Osteocyte (in vitro differentiated cells): ENCODE results near the gene INTU. TPM values are rescaled to one million over a fixed set of nuclear protein-coding genes. Genes with fewer than 3 reads are reported as not detected.

ENCODE experiments used
- DNase-seq: peaks from one replicate; pipeline ENCODE4 v3.0.0; 2021; ENCODE audit warnings: mixed read lengths; ENCODE audit not compliant: unreplicated experiment; ENCODE audit errors: extremely low spot score
- H3K27ac Mint-ChIP-seq: one replicate; pipeline ENCODE4 v1.8.0; 2021; ENCODE audit warnings: mild to moderate bottlenecking, mixed read lengths; ENCODE audit not compliant: unreplicated experiment
- H3K27me3 Mint-ChIP-seq: one replicate; pipeline ENCODE4 v1.8.0; 2021; ENCODE audit warnings: mixed read lengths; ENCODE audit not compliant: unreplicated experiment
- H3K36me3 Mint-ChIP-seq: one replicate; pipeline ENCODE4 v1.8.0; 2021; ENCODE audit warnings: mixed read lengths; ENCODE audit not compliant: unreplicated experiment
- H3K4me1 Mint-ChIP-seq: one replicate; pipeline ENCODE4 v1.8.0; 2021; ENCODE audit warnings: mixed read lengths; ENCODE audit not compliant: unreplicated experiment
- H3K4me3 Mint-ChIP-seq: one replicate; pipeline ENCODE4 v1.8.0; 2021; ENCODE audit warnings: mild to moderate bottlenecking, moderate library complexity, mixed read lengths; ENCODE audit not compliant: unreplicated experiment
- H3K9me3 Mint-ChIP-seq: one replicate; pipeline ENCODE4 v1.8.0; 2021; ENCODE audit warnings: mixed read lengths; ENCODE audit not compliant: unreplicated experiment
- total RNA-seq: library from RNA; stranded (reverse); gene quantifications from 2 replicates; pipeline ENCODE4 v1.2.1, GENCODE V29; 2021
- TF ChIP-seq, protein P1 (sequence below): fragments of 200-600 bp; sonication (generic); IDR thresholded peaks from 2 replicates; pipeline ENCODE4 v1.5.0; 2021; ENCODE audit warnings: antibody characterized with exemption, mild to moderate bottlenecking, moderate library complexity

The INTU gene
- total RNA-seq, 1 donor from 2014 or later, result 6.0 TPM

DNA sequence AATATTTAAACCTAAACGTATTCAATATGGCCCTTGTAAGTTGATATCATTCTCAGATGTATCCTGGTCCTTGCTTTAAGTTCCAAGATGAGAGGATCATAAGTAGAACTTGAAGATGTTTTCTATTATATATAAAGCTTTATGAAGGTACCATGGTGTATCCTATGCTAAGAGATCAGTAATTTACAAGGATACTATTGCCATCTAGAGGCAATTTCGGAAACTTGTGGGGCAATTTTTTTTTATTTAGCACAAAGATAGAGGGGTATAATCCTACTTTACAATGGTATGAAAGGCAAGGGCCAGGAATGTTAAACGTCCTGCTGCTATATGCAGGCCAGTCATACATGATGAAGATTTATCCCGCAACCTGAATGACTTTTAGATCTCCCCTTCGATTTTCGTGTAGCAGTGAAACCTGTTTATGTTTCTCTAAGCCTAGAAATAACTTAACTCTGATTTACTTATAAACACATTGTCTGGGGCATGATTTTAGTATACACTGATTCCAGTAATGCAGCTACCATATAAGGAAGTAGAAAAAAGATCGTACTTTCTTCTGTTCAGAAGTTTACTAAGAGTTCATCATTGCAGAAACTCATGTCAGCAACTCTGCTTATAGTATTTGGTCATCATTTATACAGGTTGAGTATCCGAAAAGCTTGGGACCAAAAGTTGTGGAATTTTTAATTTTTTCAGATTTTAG is 100.0 kb downstream of the INTU start:
- no peaks in the 10 kb centered on the region for H3K9me3 Mint-ChIP-seq
- no peaks in the 10 kb centered on the region for H3K36me3 Mint-ChIP-seq
- H3K4me1 Mint-ChIP-seq, result no peaks in the 10 kb centered on the region
- H3K27me3 Mint-ChIP-seq, result peaks cover 9% of the 10 kb centered on the region
- H3K4me3 Mint-ChIP-seq, result no peak overlapping the region
- TF ChIP-seq, protein P1, sequence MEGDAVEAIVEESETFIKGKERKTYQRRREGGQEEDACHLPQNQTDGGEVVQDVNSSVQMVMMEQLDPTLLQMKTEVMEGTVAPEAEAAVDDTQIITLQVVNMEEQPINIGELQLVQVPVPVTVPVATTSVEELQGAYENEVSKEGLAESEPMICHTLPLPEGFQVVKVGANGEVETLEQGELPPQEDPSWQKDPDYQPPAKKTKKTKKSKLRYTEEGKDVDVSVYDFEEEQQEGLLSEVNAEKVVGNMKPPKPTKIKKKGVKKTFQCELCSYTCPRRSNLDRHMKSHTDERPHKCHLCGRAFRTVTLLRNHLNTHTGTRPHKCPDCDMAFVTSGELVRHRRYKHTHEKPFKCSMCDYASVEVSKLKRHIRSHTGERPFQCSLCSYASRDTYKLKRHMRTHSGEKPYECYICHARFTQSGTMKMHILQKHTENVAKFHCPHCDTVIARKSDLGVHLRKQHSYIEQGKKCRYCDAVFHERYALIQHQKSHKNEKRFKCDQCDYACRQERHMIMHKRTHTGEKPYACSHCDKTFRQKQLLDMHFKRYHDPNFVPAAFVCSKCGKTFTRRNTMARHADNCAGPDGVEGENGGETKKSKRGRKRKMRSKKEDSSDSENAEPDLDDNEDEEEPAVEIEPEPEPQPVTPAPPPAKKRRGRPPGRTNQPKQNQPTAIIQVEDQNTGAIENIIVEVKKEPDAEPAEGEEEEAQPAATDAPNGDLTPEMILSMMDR, result peak; percentile 68
- H3K27ac Mint-ChIP-seq, result no peak overlapping the region
- no peak for DNase-seq

DNA sequence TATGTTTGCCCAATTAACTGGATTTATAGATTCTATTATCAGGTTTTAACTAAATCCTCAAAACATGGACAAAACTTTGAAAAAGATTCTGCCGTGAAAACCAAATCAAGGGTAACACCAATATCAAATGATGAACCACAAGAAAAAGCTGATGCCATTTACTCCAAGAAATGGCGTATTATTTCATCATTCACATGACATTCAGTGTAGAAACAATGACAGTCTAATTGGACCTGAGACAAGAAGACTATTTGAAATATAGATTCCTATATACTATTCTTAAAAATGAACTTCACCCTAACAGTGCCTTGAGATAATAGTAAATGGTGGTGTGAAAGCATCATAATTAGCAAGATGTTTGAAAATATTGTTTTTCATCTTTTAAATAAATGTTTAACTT is 102.2 kb downstream of the INTU start:
- no peaks in the 10 kb centered on the region for H3K36me3 Mint-ChIP-seq
- TF ChIP-seq, protein P1, result no peak
- no peaks in the 10 kb centered on the region for H3K4me1 Mint-ChIP-seq
- H3K27me3 Mint-ChIP-seq, result peaks cover 21% of the 10 kb centered on the region
- H3K9me3 Mint-ChIP-seq, result no peaks in the 10 kb centered on the region
- H3K27ac Mint-ChIP-seq, result no peak overlapping the region
- no peak overlapping the region for H3K4me3 Mint-ChIP-seq
- no peak for DNase-seq

DNA sequence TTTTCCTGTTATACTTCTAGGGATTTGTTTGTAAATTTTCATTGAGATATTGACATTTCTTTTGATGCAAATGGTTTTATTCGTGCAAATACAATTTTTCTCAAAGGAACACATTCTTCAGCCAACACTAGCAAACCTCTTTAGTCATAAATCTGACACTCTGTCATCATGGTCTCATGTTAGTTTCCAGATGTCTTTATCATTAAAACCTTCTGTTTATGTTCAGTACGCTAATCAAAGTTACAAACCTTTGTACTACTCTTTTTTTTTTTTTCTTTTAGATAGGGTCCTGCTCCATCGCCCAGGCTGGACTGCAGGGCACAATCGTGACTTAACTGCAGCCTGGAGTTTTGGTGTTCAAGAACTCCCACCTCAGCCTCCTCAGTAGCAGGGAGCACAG is 104.5 kb downstream of the INTU start:
- no peaks in the 10 kb centered on the region for H3K4me1 Mint-ChIP-seq
- peaks cover 14% of the 10 kb centered on the region for H3K9me3 Mint-ChIP-seq
- TF ChIP-seq, protein P1, result no peak
- no peak overlapping the region for H3K4me3 Mint-ChIP-seq
- H3K36me3 Mint-ChIP-seq, result no peaks in the 10 kb centered on the region
- H3K27ac Mint-ChIP-seq, result no peak overlapping the region
- DNase-seq, result no peak
- H3K27me3 Mint-ChIP-seq, result peaks cover 20% of the 10 kb centered on the region

DNA sequence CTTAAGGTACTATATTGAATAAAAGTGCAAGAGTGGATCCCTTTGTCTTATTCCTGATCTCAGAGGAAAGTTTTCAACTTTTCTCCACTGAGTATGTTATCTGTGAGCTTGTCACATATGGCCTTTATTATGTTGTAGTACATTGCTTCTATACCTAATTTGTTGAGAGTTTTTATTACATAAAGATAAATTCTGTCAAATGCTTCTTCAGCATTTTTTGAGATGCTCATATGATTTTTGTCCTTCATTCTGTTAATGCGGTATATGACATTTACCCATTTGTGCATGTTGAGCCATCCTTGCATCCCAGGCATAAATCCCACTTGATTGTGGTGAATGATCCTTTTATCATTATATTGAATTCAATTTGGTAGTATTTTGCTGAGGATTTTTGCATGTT is 108.5 kb downstream of the INTU start:
- no peaks in the 10 kb centered on the region for H3K4me1 Mint-ChIP-seq
- no peak overlapping the region for H3K27ac Mint-ChIP-seq
- H3K36me3 Mint-ChIP-seq, result no peaks in the 10 kb centered on the region
- TF ChIP-seq, protein P1, result no peak
- peaks cover 18% of the 10 kb centered on the region for H3K9me3 Mint-ChIP-seq
- H3K27me3 Mint-ChIP-seq, result peaks cover 31% of the 10 kb centered on the region
- DNase-seq, result no peak
- H3K4me3 Mint-ChIP-seq, result no peak overlapping the region

DNA sequence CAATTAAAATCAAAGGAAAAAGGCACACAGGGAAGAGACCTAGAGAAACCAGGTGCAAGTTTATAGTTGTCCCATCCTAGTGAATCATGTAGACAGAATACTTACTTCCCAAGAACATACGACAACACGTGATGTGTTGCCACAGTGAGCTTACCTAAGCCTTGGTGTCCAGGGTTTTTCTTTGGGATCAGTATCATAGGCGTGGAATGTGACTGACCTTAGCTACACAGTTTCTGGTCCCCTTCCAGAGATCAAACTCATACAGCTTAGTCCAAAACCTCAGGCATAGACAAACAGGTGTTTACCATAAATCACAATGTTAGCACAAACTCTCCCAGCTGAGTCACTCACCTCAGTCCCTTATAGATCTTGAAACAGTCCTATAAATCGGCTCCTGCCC is 115.1 kb downstream of the INTU start:
- peaks cover 36% of the 10 kb centered on the region for H3K27me3 Mint-ChIP-seq
- TF ChIP-seq, protein P1, result no peak
- peaks cover 28% of the 10 kb centered on the region for H3K9me3 Mint-ChIP-seq
- no peaks in the 10 kb centered on the region for H3K4me1 Mint-ChIP-seq
- H3K4me3 Mint-ChIP-seq, result no peak overlapping the region
- no peak for DNase-seq
- no peaks in the 10 kb centered on the region for H3K36me3 Mint-ChIP-seq
- no peak overlapping the region for H3K27ac Mint-ChIP-seq
